NB4 (cell line): Measurements from ENCODE around the gene GADL1.

Source experiments
- CTCF ChIP-seq: IDR thresholded peaks from one replicate; pipeline ENCODE4 v1.5.1; 2012; ENCODE audit warnings: low read depth, low read length
- MAX ChIP-seq: IDR thresholded peaks from 2 replicates; pipeline ENCODE4 v1.6.1; 2011; ENCODE audit warnings: low read depth, low read length
- POLR2A ChIP-seq: IDR thresholded peaks from 2 replicates; pipeline ENCODE4 v1.6.1; 2011; ENCODE audit warnings: mild to moderate bottlenecking; ENCODE audit not compliant: insufficient read length; ENCODE audit errors: extremely low read depth

DNA sequence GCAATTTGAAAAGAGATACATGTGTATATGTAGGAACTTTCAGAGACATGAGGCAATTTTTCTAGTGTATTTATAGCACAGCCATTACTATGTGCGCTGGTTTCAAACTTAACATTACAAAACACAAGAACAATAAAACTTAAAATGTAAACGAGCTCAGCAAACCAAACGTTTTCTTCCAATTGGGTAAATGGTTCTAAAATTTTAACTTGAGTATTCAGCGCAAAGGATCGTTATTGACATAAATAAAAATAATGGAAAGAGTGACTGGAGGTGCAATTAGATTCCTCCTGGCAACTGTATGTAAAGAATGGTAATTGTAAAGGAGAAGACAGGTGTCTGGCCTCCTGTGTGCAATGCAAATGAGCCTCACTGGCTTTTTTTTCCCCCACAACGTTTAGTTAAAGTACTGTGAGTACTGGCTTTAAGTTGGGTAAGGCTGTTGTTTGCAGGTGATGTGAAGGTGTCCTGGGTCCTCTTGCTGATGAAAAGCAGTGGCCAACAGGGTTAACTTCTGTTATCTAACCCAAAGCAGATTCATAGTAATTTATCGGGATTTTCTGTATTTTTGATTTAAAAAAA, 14.1 kb upstream of the GADL1 start:
- TF ChIP-seq CTCF (no peak), POLR2A (no peak), MAX (no peak)
